ENCODE results near the gene SLC9C1.

SLC9C1 gene

DNA sequence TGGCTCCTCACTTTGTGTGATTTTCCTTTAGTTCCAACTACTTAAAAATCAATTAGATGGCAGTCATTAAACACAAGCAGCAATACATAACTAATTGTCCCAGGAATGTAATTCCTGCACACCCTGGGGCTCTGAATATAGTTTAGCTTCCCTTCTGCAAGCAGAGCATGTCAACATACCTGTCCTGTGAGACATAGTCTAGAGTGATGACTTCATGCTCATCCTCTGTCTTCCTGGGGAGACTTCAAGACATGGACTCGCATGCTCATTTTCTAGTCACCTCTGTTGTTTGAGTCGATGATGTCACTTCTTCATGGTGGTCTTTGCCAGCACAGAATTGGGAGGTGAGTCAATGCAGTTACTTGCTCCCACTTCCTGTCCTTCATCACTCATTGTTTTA lies 192.1 kb downstream of the SLC9C1 start:
- DNase-seq, result no peak

DNA sequence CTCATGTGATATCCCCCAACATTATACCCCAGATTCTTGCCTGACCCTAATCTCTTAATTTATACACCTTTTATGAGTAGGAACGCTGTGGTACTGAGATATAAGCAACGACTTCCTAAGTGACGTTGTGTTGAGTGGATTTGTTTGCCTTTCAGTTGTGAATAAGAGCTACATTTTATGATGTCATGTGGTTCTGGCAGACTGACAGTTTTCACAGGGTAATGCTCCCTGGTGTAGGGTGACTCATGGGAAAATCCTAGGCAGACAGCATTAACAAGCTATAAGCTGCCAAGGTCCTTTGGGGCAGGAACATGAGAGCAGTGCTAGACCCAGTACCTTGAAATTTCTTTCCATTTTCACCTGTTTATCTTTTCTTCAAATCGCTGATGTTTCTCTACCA lies 196.6 kb downstream of the SLC9C1 start:
- DNase-seq, result no peak

- DNase-seq, result no peak
These were observed 197.8 kb downstream of the SLC9C1 start for GRCh38 chr3:112096176-112096575.

DNA sequence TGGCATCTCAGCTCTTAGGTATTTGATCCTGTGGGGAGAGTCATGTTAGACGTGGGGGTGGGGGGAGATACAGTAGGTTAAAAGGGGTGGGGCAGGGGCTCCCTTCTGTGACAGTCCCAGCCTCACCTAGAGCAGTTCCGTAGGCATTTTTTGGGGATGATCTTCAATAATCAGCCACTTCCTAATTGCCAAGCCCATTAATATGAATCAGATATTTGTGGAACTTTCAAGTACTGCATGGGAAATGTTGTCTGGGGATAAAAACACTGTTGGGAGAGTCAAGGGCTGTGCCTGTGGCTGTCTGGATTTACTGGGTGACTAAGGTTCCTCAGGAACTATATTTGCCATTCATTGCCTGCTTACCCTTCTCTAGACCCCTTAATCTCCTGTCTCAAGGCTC lies 198.3 kb downstream of the SLC9C1 start:
- DNase-seq, result no peak

- no peak for DNase-seq
These were observed 200.9 kb downstream of the SLC9C1 start for GRCh38 chr3:112093180-112093522.

DNA sequence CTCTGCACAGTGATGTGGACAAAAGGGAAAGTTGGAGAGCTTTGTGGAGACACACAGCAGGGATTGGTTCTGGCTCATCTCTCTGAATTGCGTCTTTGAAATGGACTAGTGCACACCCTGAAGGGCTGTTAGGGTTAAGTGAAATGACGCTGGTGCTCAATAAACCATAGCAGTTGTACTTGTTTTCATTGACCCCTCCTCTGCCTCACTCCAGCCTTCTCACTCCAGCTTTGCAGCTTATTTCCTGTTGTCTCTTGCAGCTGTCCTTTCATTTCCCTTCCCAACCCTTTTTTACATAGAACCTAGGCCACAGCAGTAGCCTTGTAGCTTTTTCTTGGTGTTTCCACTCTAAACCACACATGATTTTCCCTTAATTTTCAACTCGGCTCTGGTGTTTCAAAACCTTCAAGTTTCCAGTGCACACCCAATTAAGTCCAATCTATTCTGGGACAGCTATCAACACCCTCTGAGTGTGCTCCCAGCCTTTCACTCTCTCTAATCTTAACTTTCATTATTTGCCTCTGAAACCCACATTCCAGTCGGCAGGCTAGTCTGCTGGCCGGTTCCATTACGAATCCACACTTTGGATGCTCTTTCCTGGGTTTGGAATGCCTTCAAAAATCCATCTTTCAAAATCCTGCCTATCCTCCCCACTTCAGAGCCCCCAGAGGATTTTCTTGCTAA lies 201.4 kb downstream of the SLC9C1 start:
- DNase-seq, result no peak

DNA sequence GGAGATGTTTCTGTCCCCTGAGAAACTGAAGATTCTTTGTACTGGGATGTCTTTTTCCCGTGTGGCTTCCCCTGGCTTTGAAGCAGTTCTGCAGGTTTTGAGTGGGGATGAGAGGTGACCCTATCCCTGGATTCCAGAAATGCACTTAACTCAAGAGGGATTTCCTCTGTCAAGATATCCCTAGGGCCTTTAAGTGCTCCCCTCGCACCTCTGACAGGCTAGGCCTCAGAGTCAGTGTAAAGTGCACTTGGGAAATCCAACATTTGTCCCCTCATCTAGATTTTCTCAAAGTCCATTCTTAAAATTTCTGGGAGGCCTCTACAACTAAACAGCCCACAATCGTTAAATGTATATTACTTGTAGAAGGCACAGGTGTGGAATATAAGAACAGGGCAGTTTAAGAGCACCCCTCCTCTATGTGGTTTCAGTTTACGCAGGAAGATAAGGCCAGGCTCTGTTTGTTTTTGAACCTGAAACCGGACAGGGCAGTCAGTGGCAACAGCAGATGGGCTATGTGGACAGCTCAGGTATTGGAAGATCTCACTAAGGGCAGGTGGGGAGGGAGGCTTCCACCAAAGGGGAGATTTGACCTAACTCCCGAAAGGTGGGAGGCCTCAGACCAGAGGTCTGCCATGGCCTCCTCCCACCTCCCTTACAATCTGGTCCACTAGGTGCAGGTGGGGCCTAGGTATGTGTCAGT lies 203.0 kb downstream of the SLC9C1 start:
- no peak for DNase-seq

Measured in 8988T (cell line).